Mesothelial cell of epicardium (in vitro differentiated cells): ENCODE data around the gene PCGF2. TPM values are rescaled to one million over a fixed set of nuclear protein-coding genes. Genes with fewer than 3 reads are reported as not detected.
A peak's percentile ranks its signal among the peaks of the same experiment; 100 is the strongest.

Experiments
- DNase-seq, 2 experiments: peaks; one replicate each; pipeline ENCODE4 v3.0.0; 2021; ENCODE audit warnings: low spot score in 2 of 2; ENCODE audit not compliant: unreplicated experiment in 2 of 2
- H3K27ac Mint-ChIP-seq: 2 replicates; pipeline ENCODE4 v1.8.0; 2021; ENCODE audit warnings: mixed read lengths
- H3K27me3 Mint-ChIP-seq: 2 replicates; pipeline ENCODE4 v1.8.0; 2021; ENCODE audit warnings: low read depth, mixed read lengths
- H3K36me3 Mint-ChIP-seq: 2 replicates; pipeline ENCODE4 v1.8.0; 2021; ENCODE audit warnings: mixed read lengths
- H3K4me1 Mint-ChIP-seq: 2 replicates; pipeline ENCODE4 v1.8.0; 2021; ENCODE audit warnings: mixed read lengths
- H3K4me3 Mint-ChIP-seq: 2 replicates; pipeline ENCODE4 v1.8.0; 2021; ENCODE audit warnings: mild to moderate bottlenecking, moderate library complexity, mixed read lengths
- H3K9me3 Mint-ChIP-seq: 2 replicates; pipeline ENCODE4 v1.8.0; 2021; ENCODE audit warnings: mixed read lengths
- CTCF ChIP-seq: fragments of 200-600 bp; sonication (generic); IDR thresholded peaks from one replicate; pipeline ENCODE4 v1.5.0; 2021; ENCODE audit warnings: antibody characterized with exemption; ENCODE audit not compliant: unreplicated experiment
- total RNA-seq: library from RNA; stranded (reverse); gene quantifications from 3 replicates; pipeline ENCODE4 v1.2.1, GENCODE V29; 2021

Gene PCGF2
- total RNA-seq, 1 donor from 2014 or later: 83.3 TPM

GRCh38 chr17:38707678-38708351 lies 40.3 kb downstream of the PCGF2 start:
- Mint-ChIP-seq H3K4me1 (peaks cover 34% of the 10 kb centered on the region), H3K9me3 (no peaks in the 10 kb centered on the region), H3K4me3 (no peak overlapping the region)

GRCh38 chr17:38706505-38707216 lies 41.5 kb downstream of the PCGF2 start:
- no peaks in the 10 kb centered on the region for H3K27me3 Mint-ChIP-seq
- peak overlapping the region; percentile 92 for H3K4me3 Mint-ChIP-seq
- H3K4me1 Mint-ChIP-seq: peaks cover 37% of the 10 kb centered on the region
- no peaks in the 10 kb centered on the region for H3K9me3 Mint-ChIP-seq
- DNase-seq: no peak
- H3K27ac Mint-ChIP-seq: peak overlapping the region; percentile 93
- no peak for TF ChIP-seq CTCF
- H3K36me3 Mint-ChIP-seq: peaks cover 13% of the 10 kb centered on the region

More at GRCh38 chr17:38707678-38708351, 40.3 kb downstream of the PCGF2 start:
- Mint-ChIP-seq H3K27me3 (no peaks in the 10 kb centered on the region), H3K36me3 (peaks cover 13% of the 10 kb centered on the region), H3K27ac (no peak overlapping the region)
- DNase-seq: no peak
- no peak for TF ChIP-seq CTCF

- no peak for DNase-seq
- no peaks in the 10 kb centered on the region for H3K9me3 Mint-ChIP-seq
- H3K36me3 Mint-ChIP-seq: peaks cover 9% of the 10 kb centered on the region
- TF ChIP-seq CTCF: no peak
- peaks cover 43% of the 10 kb centered on the region for H3K4me1 Mint-ChIP-seq
- H3K4me3 Mint-ChIP-seq: peak overlapping the region; percentile 92
- H3K27me3 Mint-ChIP-seq: no peaks in the 10 kb centered on the region
- peak overlapping the region; percentile 93 for H3K27ac Mint-ChIP-seq
Measured at GRCh38 chr17:38705803-38706504, 42.2 kb downstream of the PCGF2 start.

- H3K4me1 Mint-ChIP-seq: peaks cover 43% of the 10 kb centered on the region
- peak overlapping the region; percentile 92 for H3K4me3 Mint-ChIP-seq
- no peak overlapping the region for H3K27ac Mint-ChIP-seq
- H3K9me3 Mint-ChIP-seq: no peaks in the 10 kb centered on the region
- DNase-seq: no peak
- no peak for TF ChIP-seq CTCF
- H3K36me3 Mint-ChIP-seq: peaks cover 8% of the 10 kb centered on the region
- H3K27me3 Mint-ChIP-seq: no peaks in the 10 kb centered on the region
Measured at GRCh38 chr17:38705523-38705802, 42.7 kb downstream of the PCGF2 start.

GRCh38 chr17:38704606-38705522 lies 43.3 kb downstream of the PCGF2 start, which contains the start of gene MLLT6:
Gene MLLT6 (plus strand): TSS chr17:38705273. CDS start chr17:38705633, 360 bp downstream.
- Mint-ChIP-seq H3K36me3 (peaks cover 5% of the 10 kb centered on the region), H3K4me1 (peaks cover 47% of the 10 kb centered on the region), H3K27me3 (no peaks in the 10 kb centered on the region), H3K27ac (peak within 1 kb of the TSS; percentile 97), H3K4me3 (peak within 1 kb of the TSS; percentile 92), H3K9me3 (no peaks in the 10 kb centered on the region)
- DNase-seq: peak; percentile 60 to 74
- TF ChIP-seq CTCF: no peak
